HCT116 (cell line): Measurements from ENCODE around the gene CHRND. TPM values are rescaled to one million over a fixed set of nuclear protein-coding genes. Genes with fewer than 3 reads are reported as not detected.

Source experiments
- ATAC-seq: fragments of 200-7000 bp; cut with Tn5 transposase; 2 replicates; pipeline ENCODE4 v1.9.1; 2020; ENCODE audit warnings: mild to moderate bottlenecking, moderate library complexity
- BruUV-seq: library from RNA; stranded (reverse); fragments of 400-500 nt; replicated peaks from 2 replicates; lab custom pipeline; 2021; lab: Mats Ljungman, UMichigan
- CTCF ChIA-PET: fragments of 300-600 bp; sonication (Branson Sonifier 250); formaldehyde crosslinking; loops from one replicate; lab custom pipeline; 2021; ENCODE audit warnings: antibody characterized with exemption; lab: Charles Lee
- POLR2A ChIA-PET: fragments of 300-600, 350-600 bp; sonication (Branson Sonifier 250); formaldehyde crosslinking; loops from one replicate; lab custom pipeline; 2021; ENCODE audit warnings: antibody characterized with exemption; lab: Charles Lee
- RAD21 ChIA-PET, 2 experiments: fragments of 300-600 bp; sonication (Branson Sonifier 250); formaldehyde crosslinking; loops; one replicate each; lab custom pipeline; 2023; ENCODE audit warnings: low total read pairs in 2 of 2; ENCODE audit not compliant: uncharacterized antibody in 2 of 2, unreplicated experiment in 2 of 2, low non-redundant PET in 1 of 2; lab: Charles Lee
- DNase-seq: peaks from one replicate; pipeline ENCODE4 v3.0.0-alpha.2; 2010; ENCODE audit warnings: low read depth, low spot score
- H2AFZ ChIP-seq: fragments of 200-600 bp; shearing (Covaris generic), sonication (generic); 2 replicates; pipeline ENCODE4 v1.6.1; 2017; ENCODE audit warnings: low read depth, mixed run types, mixed read lengths, antibody characterized with exemption, low read length; ENCODE audit not compliant: poor library complexity, severe bottlenecking
- H3K27ac ChIP-seq: 2 replicates; pipeline ENCODE4 v1.5.1; 2012; ENCODE audit warnings: low read depth, low read length
- H3K27me3 ChIP-seq: fragments of 200-600 bp; sonication (generic); 2 replicates; pipeline ENCODE4 v1.6.1; 2016; ENCODE audit warnings: mixed run types, low read length, mixed read lengths; ENCODE audit not compliant: insufficient read depth
- H3K36me3 ChIP-seq, 2 experiments: fragments of 200-500 bp in 1 of 2; fragments of 200-600 bp in 1 of 2; sonication (Bioruptor generic) in 1 of 2; sonication (generic) in 1 of 2; 2 replicates each; pipeline versions ENCODE4 v1.5.1 to v1.6.1; 2014 to 2016; ENCODE audit warnings: low read length in 2 of 2, inconsistent platforms in 1 of 2, mixed read lengths in 1 of 2, mixed run types in 1 of 2; ENCODE audit not compliant: insufficient read depth in 2 of 2, control insufficient read depth in 1 of 2
- H3K4me1 ChIP-seq, 2 experiments: fragments of 200-600 bp in 1 of 2; sonication (generic) in 1 of 2; 2 replicates each; pipeline versions ENCODE4 v1.5.1 to v1.6.1; 2012 to 2017; ENCODE audit warnings: low read length in 2 of 2, inconsistent platforms in 1 of 2, mild to moderate bottlenecking in 1 of 2, mixed read lengths in 1 of 2, mixed run types in 1 of 2, moderate library complexity in 1 of 2; ENCODE audit not compliant: insufficient read depth in 2 of 2, control insufficient read depth in 1 of 2
- H3K4me2 ChIP-seq: fragments of 200-600 bp; sonication (generic); 2 replicates; pipeline ENCODE4 v1.6.1; 2017; ENCODE audit warnings: mixed run types, low read length, mixed read lengths
- H3K4me3 ChIP-seq, 2 experiments: fragments of 200-600 bp in 1 of 2; sonication (generic) in 1 of 2; replicated peaks in 1 of 2; 2 replicates each; pipeline ENCODE4 v1.5.1; 2011 to 2016; ENCODE audit warnings: low read length in 2 of 2, control low read depth in 1 of 2, low read depth in 1 of 2, mild to moderate bottlenecking in 1 of 2, mixed read lengths in 1 of 2, mixed run types in 1 of 2
- H3K79me2 ChIP-seq: fragments of 200-600 bp; sonication (generic); 2 replicates; pipeline ENCODE4 v1.6.1; 2017; ENCODE audit warnings: mild to moderate bottlenecking, mixed run types, low read length, moderate library complexity, mixed read lengths; ENCODE audit not compliant: insufficient read depth
- H3K9ac ChIP-seq: fragments of 200-600 bp; sonication (generic); 2 replicates; pipeline ENCODE4 v1.6.1; 2016; ENCODE audit warnings: low read length, mixed read lengths
- H3K9me2 ChIP-seq: fragments of 200-600 bp; sonication (generic), shearing (Covaris generic); 2 replicates; pipeline ENCODE4 v1.6.1; 2017; ENCODE audit warnings: mixed run types, mild to moderate bottlenecking, moderate library complexity; ENCODE audit not compliant: insufficient read depth
- H3K9me3 ChIP-seq, 2 experiments: fragments of 200-500 bp in 1 of 2; fragments of 200-600 bp in 1 of 2; sonication (Bioruptor generic) in 1 of 2; sonication (generic) in 1 of 2; 2 replicates each; pipeline ENCODE4 v1.6.1; 2014 to 2017; ENCODE audit warnings: low read length in 2 of 2, mixed read lengths in 2 of 2, inconsistent platforms in 1 of 2, low read depth in 1 of 2, mild to moderate bottlenecking in 1 of 2, mixed run types in 1 of 2, moderate library complexity in 1 of 2; ENCODE audit not compliant: control insufficient read depth in 1 of 2, insufficient read depth in 1 of 2
- H4K20me1 ChIP-seq: fragments of 200-600 bp; sonication (generic), shearing (Covaris generic); 2 replicates; pipeline ENCODE4 v1.6.1; 2017; ENCODE audit warnings: mixed run types, mild to moderate bottlenecking, moderate library complexity; ENCODE audit not compliant: insufficient read depth
- ATF3 ChIP-seq: IDR thresholded peaks from 2 replicates; pipeline ENCODE4 v1.6.1; 2012
- CBX3 ChIP-seq: IDR thresholded peaks from 2 replicates; pipeline ENCODE4 v1.6.1; 2012; ENCODE audit warnings: low read depth
- CEBPB ChIP-seq: IDR thresholded peaks from 2 replicates; pipeline ENCODE4 v1.6.1; 2012; ENCODE audit warnings: low read depth
- EGR1 ChIP-seq: IDR thresholded peaks from 2 replicates; pipeline ENCODE4 v1.6.1; 2012; ENCODE audit warnings: low read depth
- ELF1 ChIP-seq: IDR thresholded peaks from 2 replicates; pipeline ENCODE4 v1.6.1; 2012; ENCODE audit warnings: low read depth, borderline replicate concordance
- EZH2phosphoT487 ChIP-seq: fragments of 200-600 bp; IDR thresholded peaks from 2 replicates; pipeline ENCODE4 v1.6.1; 2018; ENCODE audit warnings: antibody characterized with exemption, borderline replicate concordance
- JUND ChIP-seq: IDR thresholded peaks from 2 replicates; pipeline ENCODE4 v1.6.1; 2012
- POLR2AphosphoS5 ChIP-seq: IDR thresholded peaks from 2 replicates; pipeline ENCODE4 v1.6.1; 2011; ENCODE audit warnings: mild to moderate bottlenecking, low read depth, low read length, moderate library complexity
- RAD21 ChIP-seq: IDR thresholded peaks from 2 replicates; pipeline ENCODE4 v1.6.1; 2012; ENCODE audit warnings: low read depth, mild to moderate bottlenecking
- REST ChIP-seq: IDR thresholded peaks from 2 replicates; pipeline ENCODE4 v1.6.1; 2012; ENCODE audit warnings: low read depth
- SP1 ChIP-seq: IDR thresholded peaks from 2 replicates; pipeline ENCODE4 v1.6.1; 2012; ENCODE audit warnings: low read depth
- TCF7L2 ChIP-seq: IDR thresholded peaks from 2 replicates; pipeline ENCODE4 v1.7.0; 2011; ENCODE audit warnings: borderline replicate concordance, inconsistent platforms; ENCODE audit not compliant: insufficient read depth, insufficient read length; ENCODE audit errors: extremely low read depth
- YY1 ChIP-seq: IDR thresholded peaks from 2 replicates; pipeline ENCODE4 v1.6.1; 2011; ENCODE audit warnings: low read length, low read depth, moderate library complexity, mild to moderate bottlenecking; ENCODE audit not compliant: insufficient replicate concordance; ENCODE audit errors: extremely low read depth
- ZBTB33 ChIP-seq: IDR thresholded peaks from 2 replicates; pipeline ENCODE4 v1.6.1; 2011; ENCODE audit warnings: mild to moderate bottlenecking, low read length, moderate library complexity; ENCODE audit not compliant: insufficient replicate concordance; ENCODE audit errors: extremely low read depth
- intact Hi-C: fragments of 100-400 bp; cut with micrococcal nuclease; formaldehyde crosslinking; loops from 2 replicates; pipeline ENCODE4 v1.10.0; 2022
- total RNA-seq: library from RNA; stranded (reverse); gene quantifications from one replicate; pipeline ENCODE4 v1.2.1, GENCODE V29; 2021; ENCODE audit not compliant: unreplicated experiment
- TF ChIP-seq, protein P1 (sequence below): IDR thresholded peaks from 2 replicates; pipeline ENCODE4 v1.6.1; 2012

CHRND gene
- total RNA-seq, 1 experiment from 2014 or later = not detected

GRCh38 chr2:232581725-232582124, 55.8 kb downstream of the CHRND start:
- Histone ChIP-seq H3K9me3 (no peaks in the 10 kb centered on the region), H3K79me2 (no peaks in the 10 kb centered on the region), H2AFZ (no peak overlapping the region), H3K9ac (no peak overlapping the region), H3K4me1 (no peaks in the 10 kb centered on the region), H3K4me2 (no peak overlapping the region), H3K4me3 (no peak overlapping the region), H3K27me3 (no peaks in the 10 kb centered on the region), H3K9me2 (no peaks in the 10 kb centered on the region), H3K27ac (no peak overlapping the region), H4K20me1 (no peaks in the 10 kb centered on the region), H3K36me3 (no peaks in the 10 kb centered on the region; a peak in 2 of 4 replicates)
- POLR2A ChIA-PET = no interaction called here
- no peak for DNase-seq
- intact Hi-C loops = no loop called here
- RAD21 ChIA-PET = no interaction called here
- CTCF ChIA-PET = no interaction called here
- BruUV-seq = no TSS peak
- TF ChIP-seq REST (no peak), POLR2AphosphoS5 (no peak), SP1 (no peak), TCF7L2 (no peak), JUND (no peak), ATF3 (no peak), YY1 (no peak), CBX3 (no peak), CEBPB (no peak), RAD21 (no peak), ELF1 (no peak), ZBTB33 (no peak), EGR1 (no peak), EZH2phosphoT487 (no peak)
- TF ChIP-seq, protein P1, sequence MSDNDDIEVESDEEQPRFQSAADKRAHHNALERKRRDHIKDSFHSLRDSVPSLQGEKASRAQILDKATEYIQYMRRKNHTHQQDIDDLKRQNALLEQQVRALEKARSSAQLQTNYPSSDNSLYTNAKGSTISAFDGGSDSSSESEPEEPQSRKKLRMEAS = no peak
- ATAC-seq = no peak
